Heart right ventricle (tissue), 16 donors: ENCODE results near the gene ANKRD2. TPM values are rescaled to one million over a fixed set of nuclear protein-coding genes. Genes with fewer than 3 reads are reported as not detected.

ENCODE experiments used
- ATAC-seq, 8 donors: fragments of 200-7000 bp; cut with Tn5 transposase; one replicate each; pipeline ENCODE4 v1.9.1; 2020; ENCODE audit warnings: mild to moderate bottlenecking in 8 of 8, moderate library complexity in 8 of 8, moderate number of reproducible peaks in 1 of 8
- DNase-seq, 2 donors: peaks; one replicate each; pipeline ENCODE4 v3.0.0-alpha.2; 2020
- H3K27ac ChIP-seq, 10 donors: fragments of 200-600 bp; sonication (generic) in 2 of 10; one replicate each; pipeline versions ENCODE4 v1.5.0 to v1.8.0; 2020 to 2022; ENCODE audit warnings: mild to moderate bottlenecking in 3 of 10
- H3K27me3 ChIP-seq, 7 donors: fragments of 200-600 bp; one replicate each; pipeline ENCODE4 v1.8.0; 2021 to 2022; ENCODE audit warnings: mild to moderate bottlenecking in 2 of 7
- H3K36me3 ChIP-seq, 9 donors: fragments of 200-600 bp; sonication (generic) in 1 of 9; one replicate each; pipeline versions ENCODE4 v1.5.0 to v1.8.0; 2020 to 2022; ENCODE audit warnings: mild to moderate bottlenecking in 2 of 9
- H3K4me1 ChIP-seq, 9 donors: fragments of 200-600 bp; sonication (generic) in 1 of 9; one replicate each; pipeline versions ENCODE4 v1.5.0 to v1.8.0; 2020 to 2022; ENCODE audit warnings: mild to moderate bottlenecking in 4 of 9
- H3K4me3 ChIP-seq, 10 donors: fragments of 200-600 bp; sonication (generic) in 2 of 10; one replicate each; pipeline versions ENCODE4 v1.5.0 to v1.8.0; 2020 to 2022; ENCODE audit warnings: mild to moderate bottlenecking in 7 of 10, moderate library complexity in 2 of 10
- H3K9me3 ChIP-seq, 11 donors: fragments of 200-600 bp in 10 of 11; sonication (generic) in 2 of 11; one replicate each; pipeline versions ENCODE4 v1.5.0 to v1.8.0; 2013 to 2022; ENCODE audit warnings: mild to moderate bottlenecking in 2 of 11, control low read depth in 1 of 11, moderate library complexity in 1 of 11
- CTCF ChIP-seq, 9 donors: fragments of 200-600 bp; sonication (generic) in 2 of 9; IDR thresholded peaks; one replicate each; pipeline versions ENCODE4 v1.5.0 to v1.8.0; 2021 to 2022; ENCODE audit warnings: antibody characterized with exemption in 9 of 9, mild to moderate bottlenecking in 5 of 9, moderate library complexity in 1 of 9
- WGBS, 2 donors: extraction: QIAGEN DNeasy Blood & Tissue Kit; methylation state at CpG; one replicate each; pipeline ENCODE4 v1.1.7; 2013; ENCODE audit warnings: inconsistent platforms in 1 of 2; 5-methylcytosine and 5-hydroxymethylcytosine counted together
- intact Hi-C, 10 donors: fragments of 100-400 bp; cut with DNase I; formaldehyde crosslinking; loops; one replicate each; pipeline versions ENCODE4 v1.11.1 to v1.14.2; 2022
- polyA plus RNA-seq, 2 donors: library from polyadenylated mRNA; stranded (reverse); fragments of 200-250 nt; gene quantifications; one replicate each; pipeline ENCODE4 v1.2.3, GENCODE V29; 2013
- total RNA-seq, 10 donors: library from RNA; stranded (reverse); fragmentation: NEBNext Ultra II Directional in 3 of 10; extraction: Animal tissue kit (Norgen Biotek cat#: 25700) in 3 of 10; gene quantifications; one replicate each; pipeline versions ENCODE4 v1.2.1 to v1.2.4, GENCODE V29; 2021 to 2023
- donor health status: Arrhythmogenic right ventricular cardiomyopathy.
- donor health status: ischemic (EF 13 %, LVEDD 7.1; RV severe dilation, severe dysfunction).
- donor health status: healthy with polysubstance abuse.
- donor health status: DM: no; HTN: yes; CAD: no.
- donor health status: DM: no; HTN: no; CAD: no.
- donor health status: ischemic (EF 25% LVEDD 6.9; RV normal size, moderate dysfunction).
- donor health status: ischemic (EF 25% LVEDD 5.7; RV mildly dilated, moderate dysfunction).
- donor health status: healthy.
- donor health status: DM: yes; HTN: yes; CAD: no.
- donor health status: Ischemic cardiomyopathy.
- donor health status: ischemic (EF 35%, LVEDD 5.7; RV mildly dilated, moderate dysfunction).
- donor health status: nonischemic (EF 11% LVEDD 7.7; RV severe dilation, severe dysfunction).
- donor health status: DM: yes; HTN: yes; CAD: no.
- donor health status: PGD.
- donor health status: ischemic (EF 29% LVEDD 5.4; RV normal size, mild dysfunction).
- donor health status: nonischemic (EF 23%, LVEDD 6.1; RV moderate dilation, normal function).

ANKRD2 gene
- total and polyA plus RNA-seq, 12 donors: 46.3 to 395 (median 167) TPM

GRCh38 chr10:97529685-97530465, 42.7 kb upstream of the ANKRD2 start:
- H3K27ac ChIP-seq: no peak overlapping the region
- TF ChIP-seq CTCF (IDR thresholded peaks at IDR 0.05): no peak
- peak in 3 of 8 donors; percentile 19 to 45 (median 39) for ATAC-seq
- H3K4me3 ChIP-seq: no peak overlapping the region
- H3K27me3 ChIP-seq: no peaks in the 10 kb centered on the region
- H3K4me1 ChIP-seq: peaks cover 0 to 23% (median 4%) of the 10 kb centered on the region in 9 donors
- no peaks in the 10 kb centered on the region for H3K9me3 ChIP-seq
- intact Hi-C loops: no loop called here
- no peak for DNase-seq
- 80 to 82% methylated on average over 12 to 13 of the region's 14 CpGs for WGBS, 2 donors
- H3K36me3 ChIP-seq: no peaks in the 10 kb centered on the region

DNA sequence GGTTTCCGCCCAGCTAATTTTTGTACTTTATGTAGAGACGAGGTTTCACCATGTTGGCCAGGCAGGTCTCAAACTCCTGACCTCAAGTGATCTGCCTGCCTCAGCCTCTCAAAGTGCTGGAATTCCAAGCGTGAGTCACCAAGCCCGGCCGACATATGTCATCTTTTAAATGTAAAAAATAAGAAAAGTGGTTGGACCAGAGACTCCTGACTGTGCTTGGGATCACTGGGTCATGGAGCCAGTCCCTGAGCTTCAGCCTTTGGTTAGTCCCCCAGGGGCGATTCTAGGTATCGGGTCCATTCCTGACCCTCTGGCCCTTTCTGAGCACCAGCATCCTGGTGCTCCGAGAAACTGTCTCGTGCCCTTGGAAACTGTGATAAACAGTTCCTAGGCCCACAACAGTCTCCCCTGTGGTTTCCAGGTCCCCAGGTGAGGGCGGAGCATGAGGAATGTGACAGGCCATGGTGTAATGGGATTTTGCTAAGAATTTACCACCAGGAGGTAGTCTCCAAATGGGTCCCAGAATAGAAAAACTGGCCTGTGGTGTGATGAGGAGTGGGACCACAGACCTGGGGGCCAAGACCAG, 41.1 kb upstream of the ANKRD2 start:
- Histone ChIP-seq H3K27me3 (no peaks in the 10 kb centered on the region), H3K9me3 (no peaks in the 10 kb centered on the region), H3K4me1 (peaks cover 0 to 9% (median 0%) of the 10 kb centered on the region in 9 donors), H3K27ac (no peak overlapping the region), H3K36me3 (no peaks in the 10 kb centered on the region), H3K4me3 (no peak overlapping the region)
- 92% methylated on average over 10 of the region's 10 CpGs for WGBS, 2 donors
- no peak for TF ChIP-seq CTCF (IDR thresholded peaks at IDR 0.05)
- no peak for DNase-seq
- no peak for ATAC-seq
- intact Hi-C loops: no loop called here

DNA sequence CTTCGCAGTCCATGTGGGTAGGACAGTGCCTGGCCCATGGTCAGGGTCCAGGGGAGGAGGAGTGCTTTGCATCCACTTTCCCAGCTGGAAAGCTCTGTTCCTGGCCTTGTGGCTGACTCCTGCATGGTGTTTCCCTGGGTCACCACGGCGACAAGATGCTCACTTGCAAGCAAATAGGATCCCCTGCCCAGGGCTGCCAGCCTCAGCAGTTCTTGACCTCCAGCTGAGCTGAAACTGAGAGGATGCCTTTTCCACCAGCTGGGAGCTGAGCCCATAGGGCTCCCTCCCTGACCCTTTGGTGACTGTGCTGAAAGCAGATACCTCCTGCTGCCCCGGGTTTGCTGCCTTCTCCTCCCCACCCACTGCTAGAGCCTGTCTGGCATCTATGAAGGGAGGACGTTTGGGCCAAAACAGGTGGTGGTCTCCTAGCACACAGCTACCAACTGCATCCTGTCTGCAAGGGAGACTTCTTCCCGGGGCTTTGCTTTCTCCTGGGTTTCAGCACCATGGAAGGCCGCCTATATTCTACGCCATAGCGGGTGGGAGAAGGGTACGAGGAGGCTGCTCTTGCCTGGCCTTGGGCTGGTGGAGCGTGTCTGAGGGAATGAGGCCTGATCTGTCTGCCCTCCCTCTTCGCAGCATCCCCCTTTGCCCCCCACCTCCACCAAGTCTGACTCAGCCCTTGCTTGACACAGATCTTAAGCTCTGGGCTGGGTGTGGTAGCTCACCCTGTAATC, 39.5 kb upstream of the ANKRD2 start:
- no peak for TF ChIP-seq CTCF (IDR thresholded peaks at IDR 0.05)
- H3K27ac ChIP-seq: no peak overlapping the region

GRCh38 chr10:97533888-97534287, 38.7 kb upstream of the ANKRD2 start:
- TF ChIP-seq CTCF (IDR thresholded peaks at IDR 0.05): no peak
- Histone ChIP-seq H3K9me3 (no peaks in the 10 kb centered on the region), H3K36me3 (no peaks in the 10 kb centered on the region), H3K27me3 (no peaks in the 10 kb centered on the region), H3K4me3 (no peak overlapping the region), H3K27ac (no peak overlapping the region), H3K4me1 (peaks cover 0 to 11% (median 3%) of the 10 kb centered on the region in 9 donors)
- WGBS, 2 donors: 87 to 89% methylated on average over 6 of the region's 6 CpGs
- no peak for ATAC-seq
- intact Hi-C loops: no loop called here
- no peak for DNase-seq

More for the DNA sequence above, 39.5 kb upstream of the ANKRD2 start:
- DNase-seq (no peak), ATAC-seq (peak in 2 of 8 donors; percentile 15 to 20)
- Histone ChIP-seq H3K36me3 (no peaks in the 10 kb centered on the region), H3K9me3 (no peaks in the 10 kb centered on the region), H3K4me1 (peaks cover 0 to 3% (median 0%) of the 10 kb centered on the region in 9 donors), H3K4me3 (no peak overlapping the region), H3K27me3 (no peaks in the 10 kb centered on the region)
- intact Hi-C loops: no loop called here
- WGBS, 2 donors: 79 to 82% methylated on average over 12 of the region's 12 CpGs
